H1 (cell line): ENCODE data around the gene SPAG16. TPM values are rescaled to one million over a fixed set of nuclear protein-coding genes. Genes with fewer than 3 reads are reported as not detected.

Experiments used
- CTCF ChIA-PET: fragments of 300-600 bp; sonication (Branson Sonifier 250); formaldehyde crosslinking; loops from one replicate; lab custom pipeline; 2021; ENCODE audit not compliant: partially characterized antibody; lab: Charles Lee
- POLR2A ChIA-PET: fragments of 300-600 bp; sonication (Branson Sonifier 250); formaldehyde crosslinking; loops from one replicate; lab custom pipeline; 2021; ENCODE audit warnings: inconsistent platforms; ENCODE audit not compliant: partially characterized antibody; lab: Charles Lee
- DNase-seq, 2 experiments: peaks; one replicate each; pipeline versions ENCODE4 v3.0.0 to v3.0.0-alpha.2; 2010 to 2022; ENCODE audit warnings: low spot score in 2 of 2, low read depth in 1 of 2, mixed read lengths in 1 of 2
- FAIRE-seq: peaks from 2 replicates; lab custom pipeline; 2011; peaks lifted over from hg19 to GRCh38; lab: Jason Lieb, UNC
- H2AFZ ChIP-seq: 2 replicates; pipeline ENCODE4 v1.8.1; 2012; ENCODE audit warnings: low read length, inconsistent platforms
- H2AK5ac ChIP-seq: 2 replicates; pipeline ENCODE4 v1.6.1; 2013; ENCODE audit warnings: low read depth, low read length
- H2BK120ac ChIP-seq: replicated peaks from 2 replicates; pipeline ENCODE3; 2013; ENCODE audit warnings: low read depth, low read length, inconsistent platforms
- H2BK12ac ChIP-seq: 2 replicates; pipeline ENCODE4 v1.6.1; 2013; ENCODE audit warnings: low read depth, low read length
- H2BK15ac ChIP-seq: 2 replicates; pipeline ENCODE4 v1.6.1; 2013; ENCODE audit warnings: low read length
- H2BK20ac ChIP-seq: 2 replicates; pipeline ENCODE4 v1.6.1; 2013; ENCODE audit warnings: low read length
- H2BK5ac ChIP-seq: 2 replicates; pipeline ENCODE4 v1.6.1; 2013; ENCODE audit warnings: low read depth, low read length
- H3K14ac ChIP-seq: 2 replicates; pipeline ENCODE4 v1.6.1; 2013; ENCODE audit warnings: inconsistent platforms; ENCODE audit not compliant: insufficient read length
- H3K18ac ChIP-seq: 2 replicates; pipeline ENCODE4 v1.6.1; 2013; ENCODE audit warnings: low read length; ENCODE audit errors: extremely low read depth
- H3K23ac ChIP-seq: 2 replicates; pipeline ENCODE4 v1.6.1; 2013; ENCODE audit warnings: inconsistent platforms; ENCODE audit not compliant: insufficient read length
- H3K23me2 ChIP-seq: 2 replicates; pipeline ENCODE4 v1.6.1; 2013; ENCODE audit warnings: low read depth, low read length
- H3K27ac ChIP-seq: 2 replicates; pipeline ENCODE4 v1.6.1; 2011; ENCODE audit warnings: low read depth, low read length, inconsistent platforms
- H3K27me3 ChIP-seq, 4 experiments: replicated peaks in 1 of 4; 1 replicate in 1 of 4; 2 replicates in 3 of 4; pipeline versions ENCODE4 v1.6.1 to v1.8.1; 2011 to 2013; ENCODE audit warnings: low read length in 3 of 4, mild to moderate bottlenecking in 3 of 4, inconsistent platforms in 2 of 4, mixed read lengths in 2 of 4, moderate library complexity in 1 of 4; ENCODE audit not compliant: control insufficient read depth in 3 of 4, insufficient read depth in 3 of 4; ENCODE audit errors: extremely low read depth in 1 of 4
- H3K36me3 ChIP-seq, 4 experiments: 2 replicates each; pipeline versions ENCODE4 v1.6.1 to v1.8.1; 2011 to 2013; ENCODE audit warnings: mild to moderate bottlenecking in 4 of 4, low read length in 3 of 4, moderate library complexity in 2 of 4, control low read depth in 1 of 4, inconsistent platforms in 1 of 4; ENCODE audit not compliant: insufficient read depth in 4 of 4, control insufficient read depth in 2 of 4
- H3K4ac ChIP-seq: replicated peaks from 2 replicates; pipeline ENCODE3; 2013; ENCODE audit warnings: low read length, low read depth, mixed read lengths, inconsistent platforms; ENCODE audit not compliant: insufficient read length
- H3K4me1 ChIP-seq, 4 experiments: replicated peaks in 1 of 4; 1 replicate in 1 of 4; 2 replicates in 3 of 4; pipeline versions ENCODE4 v1.6.1 to v1.8.1; 2011 to 2013; ENCODE audit warnings: low read length in 3 of 4, inconsistent platforms in 2 of 4, mixed read lengths in 1 of 4; ENCODE audit not compliant: insufficient read depth in 4 of 4, control insufficient read depth in 3 of 4
- H3K4me2 ChIP-seq, 2 experiments: 2 replicates each; pipeline versions ENCODE4 v1.6.1 to v1.8.1; 2011 to 2013; ENCODE audit warnings: low read depth in 2 of 2, low read length in 2 of 2, control low read depth in 1 of 2, inconsistent platforms in 1 of 2, mild to moderate bottlenecking in 1 of 2; ENCODE audit not compliant: insufficient read depth in 1 of 2
- H3K4me3 ChIP-seq, 4 experiments: fragments of 200-600, 300-600 bp in 1 of 4; sonication (generic), shearing (Covaris generic), sonication (Bioruptor Twin) in 1 of 4; 2 replicates each; pipeline versions ENCODE4 v1.5.1 to v1.8.1; 2011 to 2016; ENCODE audit warnings: low read length in 4 of 4, low read depth in 3 of 4, control low read depth in 2 of 4, inconsistent platforms in 2 of 4, mild to moderate bottlenecking in 2 of 4, mixed read lengths in 1 of 4, moderate library complexity in 1 of 4; ENCODE audit not compliant: insufficient read depth in 2 of 4; ENCODE audit errors: extremely low read depth in 1 of 4
- H3K56ac ChIP-seq: replicated peaks from 2 replicates; pipeline ENCODE3; 2013; ENCODE audit warnings: low read depth, mild to moderate bottlenecking, mixed read lengths, low read length, inconsistent platforms; ENCODE audit not compliant: insufficient read length
- H3K79me1 ChIP-seq: 2 replicates; pipeline ENCODE4 v1.6.1; 2013; ENCODE audit warnings: low read depth, low read length, control low read depth
- H3K79me2 ChIP-seq, 2 experiments: 2 replicates each; pipeline versions ENCODE4 v1.6.1 to v1.8.1; 2012 to 2013; ENCODE audit warnings: low read length in 2 of 2, mild to moderate bottlenecking in 2 of 2, inconsistent platforms in 1 of 2; ENCODE audit not compliant: insufficient read depth in 2 of 2, control insufficient read depth in 1 of 2
- H3K9ac ChIP-seq, 4 experiments: replicated peaks in 1 of 4; 1 replicate in 1 of 4; 2 replicates in 3 of 4; pipeline versions ENCODE4 v1.6.1 to v1.8.1; 2011 to 2013; ENCODE audit warnings: low read depth in 3 of 4, low read length in 3 of 4, control low read depth in 2 of 4, mild to moderate bottlenecking in 2 of 4, moderate library complexity in 2 of 4, inconsistent platforms in 1 of 4; ENCODE audit errors: extremely low read depth in 1 of 4
- H3K9me3 ChIP-seq, 2 experiments: 2 replicates each; pipeline versions ENCODE4 v1.6.1 to v1.8.1; 2012 to 2013; ENCODE audit warnings: mild to moderate bottlenecking in 2 of 2, moderate library complexity in 2 of 2, control low read depth in 1 of 2, inconsistent platforms in 1 of 2, low read depth in 1 of 2, low read length in 1 of 2, mixed read lengths in 1 of 2; ENCODE audit not compliant: insufficient read depth in 2 of 2
- H4K20me1 ChIP-seq, 2 experiments: replicated peaks in 1 of 2; 2 replicates each; pipeline versions ENCODE3 to v1.8.1; 2011 to 2013; ENCODE audit warnings: inconsistent platforms in 2 of 2, low read length in 2 of 2, mild to moderate bottlenecking in 1 of 2; ENCODE audit not compliant: insufficient read depth in 2 of 2, control insufficient read depth in 1 of 2
- H4K5ac ChIP-seq: 2 replicates; pipeline ENCODE4 v1.6.1; 2013; ENCODE audit warnings: low read length, low read depth, mixed read lengths, inconsistent platforms; ENCODE audit not compliant: insufficient read length
- H4K8ac ChIP-seq: 2 replicates; pipeline ENCODE4 v1.8.0; 2013; ENCODE audit warnings: mild to moderate bottlenecking, moderate library complexity, low read length, inconsistent platforms; ENCODE audit not compliant: insufficient read depth; ENCODE audit errors: extremely low read depth
- H4K91ac ChIP-seq: replicated peaks from 2 replicates; pipeline ENCODE3; 2013; ENCODE audit warnings: low read length, mixed read lengths, inconsistent platforms; ENCODE audit not compliant: insufficient read length
- BCL11A ChIP-seq, 2 experiments: IDR thresholded peaks; one replicate each; pipeline ENCODE4 v1.6.1; 2011; ENCODE audit warnings: low read depth in 2 of 2, low read length in 2 of 2, mild to moderate bottlenecking in 2 of 2
- CBX8 ChIP-seq: fragments of 300-800, 300-1000 bp; sonication (generic); IDR thresholded peaks from 2 replicates; pipeline ENCODE4 v1.7.1; 2016; ENCODE audit warnings: low read depth, low read length, borderline replicate concordance
- EGR1 ChIP-seq: IDR thresholded peaks from 2 replicates; pipeline ENCODE4 v1.6.1; 2011; ENCODE audit warnings: low read depth, low read length, borderline replicate concordance
- JUN ChIP-seq: IDR thresholded peaks from 2 replicates; pipeline ENCODE4 v1.6.1; 2011; ENCODE audit warnings: low read depth, mild to moderate bottlenecking, improper control_type of control experiment, low read length
- KDM4A ChIP-seq: IDR thresholded peaks from one replicate; pipeline ENCODE4 v1.7.1; 2012; ENCODE audit warnings: low read depth, mild to moderate bottlenecking, moderate library complexity, low read length, inconsistent platforms; ENCODE audit not compliant: severe bottlenecking
- PHF8 ChIP-seq: fragments of 200-600 bp; sonication (generic); conservative IDR thresholded peaks from 2 replicates; pipeline ENCODE4 v1.7.1; 2012; ENCODE audit warnings: low read depth, mild to moderate bottlenecking, inconsistent platforms, low read length, moderate library complexity
- SP1 ChIP-seq: IDR thresholded peaks from 2 replicates; pipeline ENCODE4 v1.6.1; 2011; ENCODE audit warnings: low read depth, low read length
- TEAD4 ChIP-seq: IDR thresholded peaks from 2 replicates; pipeline ENCODE4 v1.6.1; 2012; ENCODE audit warnings: low read depth, low read length, inconsistent platforms, mixed read lengths
- WGBS, 2 experiments: shearing (Covaris generic) in 1 of 2; methylation state at CpG; one replicate each; pipeline versions ENCODE4 v1.1.6 to v1.1.7; 2013 to 2015; ENCODE audit warnings: low lambda C conversion rate in 2 of 2, mixed read lengths in 2 of 2, inconsistent platforms in 1 of 2, low coverage in 1 of 2, missing lambda C conversion rate in 1 of 2; ENCODE audit not compliant: insufficient replicate concordance in 2 of 2, insufficient coverage in 1 of 2, insufficient read length in 1 of 2; ENCODE audit errors: extremely low coverage in 1 of 2, missing lambda C conversion rate in 1 of 2; 5-methylcytosine and 5-hydroxymethylcytosine counted together
- polyA plus RNA-seq, 7 experiments: library from polyadenylated mRNA; depleted of rRNA in 3 of 7; stranded (reverse) in 5 of 7; unstranded in 2 of 7; fragments of >200 nt in 5 of 7; fragments of 200-250 nt in 2 of 7; gene quantifications; 1 replicate in 5 of 7; 2 replicates in 1 of 7; 4 replicates in 1 of 7; pipeline versions ENCODE4 v1.2.1 to v1.2.3, GENCODE V29; 2011 to 2013; ENCODE audit warnings: missing spikeins in 2 of 7, mixed read lengths in 2 of 7
- total RNA-seq: library from RNA; stranded (reverse); fragmentation: NEBNext Ultra II Directional; extraction: Animal tissue kit (Norgen Biotek cat#: 25700); gene quantifications from 2 replicates; pipeline ENCODE4 v1.2.1, GENCODE V29; 2021
- TF ChIP-seq, protein P1 (sequence below), 3 experiments: IDR thresholded peaks; 1 replicate in 2 of 3; 2 replicates in 1 of 3; pipeline versions ENCODE4 v1.5.1 to v1.6.1; 2011; ENCODE audit warnings: low read length in 3 of 3, mild to moderate bottlenecking in 3 of 3, inconsistent platforms in 2 of 3, low read depth in 1 of 3, moderate library complexity in 1 of 3; ENCODE audit not compliant: insufficient read depth in 1 of 3; ENCODE audit errors: control extremely low read depth in 1 of 3

The SPAG16 gene
- total and polyA plus RNA-seq, 2 of the 8 experiments (the other 6 are each of a cell fraction or from before 2014, with no cell fraction given): 6.0 to 14.9 TPM

DNA sequence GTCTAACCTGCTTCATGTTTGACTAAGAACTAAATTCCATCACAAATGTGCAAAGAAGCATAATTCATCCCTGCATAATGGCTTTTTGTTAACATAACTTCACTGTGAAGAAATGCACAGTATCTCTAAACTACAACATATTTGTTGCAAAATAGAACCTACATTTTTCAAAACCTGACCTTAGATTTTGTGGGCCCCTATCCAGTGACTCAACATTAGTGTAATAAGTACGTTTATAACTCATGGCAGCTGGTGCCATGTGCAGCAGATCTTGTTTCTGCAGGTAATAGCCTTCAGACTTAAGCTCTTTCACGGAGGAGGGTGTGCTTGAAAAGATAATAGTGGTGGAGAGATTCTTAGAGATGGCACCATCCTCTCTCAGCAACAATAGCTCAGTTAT, 1098.0 kb downstream of the SPAG16 start:
- 85% methylated on average over 2 of the region's 2 CpGs; no CpG with 5 or more reads in 1 of the 2 experiments for WGBS, 2 experiments
- H2BK20ac ChIP-seq: no peak overlapping the region
- H4K91ac ChIP-seq: no peak overlapping the region
- no peak overlapping the region for H3K18ac ChIP-seq
- TF ChIP-seq PHF8: no peak
- TF ChIP-seq KDM4A: no peak
- TF ChIP-seq BCL11A (IDR thresholded peaks at IDR 0.05; ENCODE audit: low read depth in 2 of 2, low read length in 2 of 2): no peak
- TF ChIP-seq JUN: no peak
- no peak for TF ChIP-seq TEAD4
- TF ChIP-seq, protein P1, sequence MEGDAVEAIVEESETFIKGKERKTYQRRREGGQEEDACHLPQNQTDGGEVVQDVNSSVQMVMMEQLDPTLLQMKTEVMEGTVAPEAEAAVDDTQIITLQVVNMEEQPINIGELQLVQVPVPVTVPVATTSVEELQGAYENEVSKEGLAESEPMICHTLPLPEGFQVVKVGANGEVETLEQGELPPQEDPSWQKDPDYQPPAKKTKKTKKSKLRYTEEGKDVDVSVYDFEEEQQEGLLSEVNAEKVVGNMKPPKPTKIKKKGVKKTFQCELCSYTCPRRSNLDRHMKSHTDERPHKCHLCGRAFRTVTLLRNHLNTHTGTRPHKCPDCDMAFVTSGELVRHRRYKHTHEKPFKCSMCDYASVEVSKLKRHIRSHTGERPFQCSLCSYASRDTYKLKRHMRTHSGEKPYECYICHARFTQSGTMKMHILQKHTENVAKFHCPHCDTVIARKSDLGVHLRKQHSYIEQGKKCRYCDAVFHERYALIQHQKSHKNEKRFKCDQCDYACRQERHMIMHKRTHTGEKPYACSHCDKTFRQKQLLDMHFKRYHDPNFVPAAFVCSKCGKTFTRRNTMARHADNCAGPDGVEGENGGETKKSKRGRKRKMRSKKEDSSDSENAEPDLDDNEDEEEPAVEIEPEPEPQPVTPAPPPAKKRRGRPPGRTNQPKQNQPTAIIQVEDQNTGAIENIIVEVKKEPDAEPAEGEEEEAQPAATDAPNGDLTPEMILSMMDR (IDR thresholded peaks at IDR 0.05; ENCODE audit: control extremely low read depth in 1 of 3, insufficient read depth in 1 of 3, low read depth in 1 of 3, low read length in 3 of 3): no peak
- TF ChIP-seq EGR1: no peak
- no peak for TF ChIP-seq CBX8
- no peak for TF ChIP-seq SP1
- H4K8ac ChIP-seq: no peak overlapping the region
- H3K27ac ChIP-seq: no peak overlapping the region
- H2AK5ac ChIP-seq: no peak overlapping the region
- no peak overlapping the region for H3K56ac ChIP-seq
- no peak for FAIRE-seq
- H3K4me1 ChIP-seq: no peaks in the 10 kb centered on the region
- H4K5ac ChIP-seq: no peak overlapping the region
- H3K79me1 ChIP-seq: no peaks in the 10 kb centered on the region
- no peaks in the 10 kb centered on the region for H3K27me3 ChIP-seq
- no peak overlapping the region for H3K9ac ChIP-seq
- no peak overlapping the region for H2BK12ac ChIP-seq
- POLR2A ChIA-PET: no interaction called here
- H3K4me2 ChIP-seq: no peak overlapping the region
- no peaks in the 10 kb centered on the region for H4K20me1 ChIP-seq
- H3K36me3 ChIP-seq: no peaks in the 10 kb centered on the region
- no peaks in the 10 kb centered on the region for H3K23me2 ChIP-seq
- H2BK15ac ChIP-seq: no peak overlapping the region
- no peaks in the 10 kb centered on the region for H3K79me2 ChIP-seq
- no peak for DNase-seq
- H3K4ac ChIP-seq: no peak overlapping the region
- no peak overlapping the region for H2BK5ac ChIP-seq
- H3K9me3 ChIP-seq: no peaks in the 10 kb centered on the region
- H2BK120ac ChIP-seq: no peak overlapping the region
- CTCF ChIA-PET: no interaction called here
- H2AFZ ChIP-seq: no peak overlapping the region
- no peak overlapping the region for H3K23ac ChIP-seq
- no peak overlapping the region for H3K14ac ChIP-seq
- no peak overlapping the region for H3K4me3 ChIP-seq
